NCI-H748 treated with DMSO at 0.1 percent for 48 hours (cell line): Measurements from ENCODE around the gene NF1.
"Not testable (repeated sequence)": the region's sequence is repeated elsewhere in the genome, so short reads cannot be mapped to it uniquely, and the experiment has no call there.

ENCODE experiments used
- DNase-seq: peaks from one replicate; lab custom pipeline; 2025; lab: John Stamatoyannopoulos, UW

The NF1 gene

GRCh38 chr17:31307640-31308039 lies 212.9 kb downstream of the NF1 start:
- DNase-seq = no peak

- DNase-seq = no peak
Observed at GRCh38 chr17:31308372-31309334, 213.9 kb downstream of the NF1 start.

- no peak for DNase-seq
Observed at GRCh38 chr17:31309556-31309955, 214.8 kb downstream of the NF1 start.

GRCh38 chr17:31310260-31310659 lies 215.5 kb downstream of the NF1 start:
- DNase-seq = no peak

- no peak for DNase-seq
Observed at GRCh38 chr17:31310886-31311285, 216.1 kb downstream of the NF1 start.

- DNase-seq = no peak
Observed at GRCh38 chr17:31311526-31311925, 216.7 kb downstream of the NF1 start.

- not testable (repeated sequence) for DNase-seq
Observed at GRCh38 chr17:31312223-31312622, 217.4 kb downstream of the NF1 start.

GRCh38 chr17:31313982-31314781 lies 219.4 kb downstream of the NF1 start, which contains the start of gene EVI2B:
Gene EVI2B, minus strand, starts transcription at chr17:31314054. Its CDS starts 8,445 bp downstream, at chr17:31305609.
- no peak for DNase-seq

GRCh38 chr17:31314782-31315100 lies 220.0 kb downstream of the NF1 start:
- DNase-seq = no peak

- DNase-seq = no peak
Observed at GRCh38 chr17:31318298-31318801, 223.6 kb downstream of the NF1 start.

- no peak for DNase-seq
Observed at GRCh38 chr17:31318851-31319661, 224.3 kb downstream of the NF1 start.

GRCh38 chr17:31320241-31320640 lies 225.5 kb downstream of the NF1 start:
- DNase-seq = no peak

GRCh38 chr17:31320791-31321190 lies 226.0 kb downstream of the NF1 start:
- DNase-seq = no peak

GRCh38 chr17:31321481-31321880 lies 226.7 kb downstream of the NF1 start, which contains the start of gene EVI2A:
Gene EVI2A, minus strand, starts transcription at chr17:31321622. Its CDS starts 2,609 bp downstream, at chr17:31319013.
- no peak for DNase-seq

- no peak for DNase-seq
Observed at GRCh38 chr17:31321966-31322365, 227.2 kb downstream of the NF1 start.

GRCh38 chr17:31323551-31323950 lies 228.8 kb downstream of the NF1 start:
- DNase-seq = no peak

GRCh38 chr17:31327534-31328159 lies 232.9 kb downstream of the NF1 start:
- DNase-seq = no peak

- DNase-seq = no peak
Observed at GRCh38 chr17:31328160-31328535, 233.4 kb downstream of the NF1 start.

- no peak for DNase-seq
Observed at GRCh38 chr17:31329221-31329620, 234.4 kb downstream of the NF1 start.

- no peak for DNase-seq
Observed at GRCh38 chr17:31339906-31340661, 245.3 kb downstream of the NF1 start.
